Measurements from ENCODE around the gene BTRC. TPM values are rescaled to one million over a fixed set of nuclear protein-coding genes. Genes with fewer than 3 reads are reported as not detected.

BTRC gene
- total RNA-seq, 1 donor from 2014 or later = 19.4 TPM

- no peak for DNase-seq
- intact Hi-C loops (cut with micrococcal nuclease) = no loop called here
- Mint-ChIP-seq H3K9me3 (no peaks in the 10 kb centered on the region), H3K4me3 (no peak overlapping the region), H3K4me1 (peaks cover 7% of the 10 kb centered on the region), H3K27ac (no peak overlapping the region), H3K27me3 (no peaks in the 10 kb centered on the region), H3K36me3 (ENCODE audit: low read depth) (peaks cover 3% of the 10 kb centered on the region)
- POLR2A ChIA-PET = no interaction called here
- ATAC-seq (ENCODE audit: low read depth) = no peak
- TF ChIP-seq CTCF (IDR thresholded peaks at IDR 0.05) = no peak
- CTCF ChIA-PET = interaction anchor here (1.7 kb wide), 1 partner anchor 250 kb away, joined by 5 read pairs; no protein-coding TSS in a partner anchor
Measured at GRCh38 chr10:101464599-101464998, 110.6 kb downstream of the BTRC start.

GRCh38 chr10:101466016-101466912 lies 112.3 kb downstream of the BTRC start:
- peaks cover 3% of the 10 kb centered on the region for H3K36me3 Mint-ChIP-seq (ENCODE audit: low read depth)
- no peak for TF ChIP-seq CTCF (IDR thresholded peaks at IDR 0.05)
- H3K9me3 Mint-ChIP-seq = no peaks in the 10 kb centered on the region
- ATAC-seq (ENCODE audit: low read depth) = no peak
- intact Hi-C loops (cut with micrococcal nuclease) = loop anchor here (2.0 to 5.0 kb wide), 2 partner anchors 105 to 169 kb away; no protein-coding TSS in a partner anchor
- H3K27me3 Mint-ChIP-seq = no peaks in the 10 kb centered on the region
- no peak for DNase-seq
- ChIA-PET POLR2A (interaction anchor here (0.6 to 0.7 kb wide), 2 partner anchors 190 to 248 kb away, joined by 6 to 7 read pairs; no protein-coding TSS in a partner anchor), CTCF (interaction anchor here (0.6 to 3.1 kb wide), 11 partner anchors 8 to 381 kb away, joined by 3 to 27 read pairs (median 4); no protein-coding TSS in a partner anchor)
- H3K4me3 Mint-ChIP-seq = no peak overlapping the region
- H3K4me1 Mint-ChIP-seq = peaks cover 7% of the 10 kb centered on the region
- H3K27ac Mint-ChIP-seq = no peak overlapping the region

- Mint-ChIP-seq H3K4me1 (peaks cover 7% of the 10 kb centered on the region), H3K27ac (no peak overlapping the region), H3K9me3 (no peaks in the 10 kb centered on the region), H3K36me3 (ENCODE audit: low read depth) (no peaks in the 10 kb centered on the region), H3K4me3 (no peak overlapping the region), H3K27me3 (no peaks in the 10 kb centered on the region)
- CTCF ChIA-PET = interaction anchor here (0.6 to 3.1 kb wide), 16 partner anchors 9 to 382 kb away, joined by 3 to 27 read pairs (median 4); no protein-coding TSS in a partner anchor
- TF ChIP-seq CTCF (IDR thresholded peaks at IDR 0.05) = peak; percentile 94
- DNase-seq (no peak), ATAC-seq (ENCODE audit: low read depth) (peak; percentile 78)
- POLR2A ChIA-PET = interaction anchor here (0.6 to 0.7 kb wide), 2 partner anchors 191 to 249 kb away, joined by 6 to 7 read pairs; no protein-coding TSS in a partner anchor
- intact Hi-C loops (cut with micrococcal nuclease) = loop anchor here (1.0 to 5.0 kb wide), 3 partner anchors 103 to 252 kb away; no protein-coding TSS in a partner anchor
Measured at GRCh38 chr10:101467286-101467770, 113.4 kb downstream of the BTRC start.

- no peak overlapping the region for H3K4me3 Mint-ChIP-seq
- no peak overlapping the region for H3K27ac Mint-ChIP-seq
- ATAC-seq (ENCODE audit: low read depth) (no peak), DNase-seq (no peak)
- intact Hi-C loops (cut with micrococcal nuclease) = loop anchor here (5.0 kb wide), 1 partner anchor 171 kb away; no protein-coding TSS in a partner anchor
- ChIA-PET CTCF (interaction anchor here (1.4 to 3.1 kb wide), 3 partner anchors 12 to 254 kb away, joined by 7 to 27 read pairs (median 10); no protein-coding TSS in a partner anchor), POLR2A (no interaction called here)
- no peaks in the 10 kb centered on the region for H3K36me3 Mint-ChIP-seq (ENCODE audit: low read depth)
- no peak for TF ChIP-seq CTCF (IDR thresholded peaks at IDR 0.05)
- peaks cover 7% of the 10 kb centered on the region for H3K4me1 Mint-ChIP-seq
- H3K9me3 Mint-ChIP-seq = no peaks in the 10 kb centered on the region
- H3K27me3 Mint-ChIP-seq = no peaks in the 10 kb centered on the region
Measured at GRCh38 chr10:101468159-101468558, 114.2 kb downstream of the BTRC start.

- H3K27me3 Mint-ChIP-seq = no peaks in the 10 kb centered on the region
- DNase-seq (no peak), ATAC-seq (ENCODE audit: low read depth) (no peak)
- intact Hi-C loops (cut with micrococcal nuclease) = no loop called here
- no peak overlapping the region for H3K27ac Mint-ChIP-seq
- ChIA-PET CTCF (no interaction called here), POLR2A (no interaction called here)
- no peaks in the 10 kb centered on the region for H3K9me3 Mint-ChIP-seq
- H3K36me3 Mint-ChIP-seq (ENCODE audit: low read depth) = peaks cover 16% of the 10 kb centered on the region
- H3K4me3 Mint-ChIP-seq = no peak overlapping the region
- H3K4me1 Mint-ChIP-seq = no peaks in the 10 kb centered on the region
- no peak for TF ChIP-seq CTCF (IDR thresholded peaks at IDR 0.05)
Measured at GRCh38 chr10:101476383-101476782, 122.4 kb downstream of the BTRC start.

Data from activated B cell treated with CpG ODN at 0.5 μM for 24 hours (primary cell).